Measurements from ENCODE around the gene KBTBD2. TPM values are rescaled to one million over a fixed set of nuclear protein-coding genes. Genes with fewer than 3 reads are reported as not detected.
A peak's percentile ranks its signal among the peaks of the same experiment; 100 is the strongest.

The KBTBD2 gene
- total RNA-seq, 1 donor, result 47.0 TPM

DNA sequence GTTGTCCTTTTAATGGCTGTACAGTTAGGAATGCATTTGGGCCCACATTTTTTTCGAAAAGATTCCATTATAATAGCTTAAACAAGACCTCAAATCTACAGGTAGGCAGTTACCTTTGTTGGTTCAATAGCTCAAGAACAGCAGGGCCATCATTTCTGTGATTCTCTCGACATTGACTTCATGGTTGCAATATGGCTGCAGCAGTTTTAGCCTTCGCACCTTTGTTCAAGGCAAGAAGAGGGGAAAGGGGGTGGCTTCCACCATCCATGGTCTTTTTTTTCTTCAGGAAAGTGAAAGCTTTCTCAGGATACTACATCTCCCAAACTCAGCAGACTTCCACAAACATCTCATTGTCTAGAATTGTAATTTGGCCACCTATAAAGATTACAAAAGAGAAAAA is 2.2 kb upstream of the KBTBD2 start:
- peaks cover 19% of the 10 kb centered on the region for H3K4me1 ChIP-seq (ENCODE audit: insufficient read depth, low read length)
- H3K9me3 ChIP-seq (ENCODE audit: low read depth, low read length), result no peaks in the 10 kb centered on the region
- H2AFZ ChIP-seq (ENCODE audit: low read length), result no peak overlapping the region
- no peak overlapping the region for H3K4me3 ChIP-seq (ENCODE audit: insufficient read depth, low read length)
- TF ChIP-seq, protein P1, sequence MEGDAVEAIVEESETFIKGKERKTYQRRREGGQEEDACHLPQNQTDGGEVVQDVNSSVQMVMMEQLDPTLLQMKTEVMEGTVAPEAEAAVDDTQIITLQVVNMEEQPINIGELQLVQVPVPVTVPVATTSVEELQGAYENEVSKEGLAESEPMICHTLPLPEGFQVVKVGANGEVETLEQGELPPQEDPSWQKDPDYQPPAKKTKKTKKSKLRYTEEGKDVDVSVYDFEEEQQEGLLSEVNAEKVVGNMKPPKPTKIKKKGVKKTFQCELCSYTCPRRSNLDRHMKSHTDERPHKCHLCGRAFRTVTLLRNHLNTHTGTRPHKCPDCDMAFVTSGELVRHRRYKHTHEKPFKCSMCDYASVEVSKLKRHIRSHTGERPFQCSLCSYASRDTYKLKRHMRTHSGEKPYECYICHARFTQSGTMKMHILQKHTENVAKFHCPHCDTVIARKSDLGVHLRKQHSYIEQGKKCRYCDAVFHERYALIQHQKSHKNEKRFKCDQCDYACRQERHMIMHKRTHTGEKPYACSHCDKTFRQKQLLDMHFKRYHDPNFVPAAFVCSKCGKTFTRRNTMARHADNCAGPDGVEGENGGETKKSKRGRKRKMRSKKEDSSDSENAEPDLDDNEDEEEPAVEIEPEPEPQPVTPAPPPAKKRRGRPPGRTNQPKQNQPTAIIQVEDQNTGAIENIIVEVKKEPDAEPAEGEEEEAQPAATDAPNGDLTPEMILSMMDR (IDR thresholded peaks at IDR 0.05; ENCODE audit: extremely low read depth, low read depth, low read length), result no peak
- no peak overlapping the region for H3K4me2 ChIP-seq (ENCODE audit: insufficient read depth, low read length)
- peaks cover 8% of the 10 kb centered on the region for H4K20me1 ChIP-seq (ENCODE audit: insufficient read depth, low read length)
- H3K36me3 ChIP-seq (ENCODE audit: insufficient read depth, low read length), result no peaks in the 10 kb centered on the region
- peaks cover 2% of the 10 kb centered on the region for H3K27me3 ChIP-seq (ENCODE audit: insufficient read depth, low read length)
- no peak for DNase-seq (ENCODE audit: insufficient read length, low spot score, missing footprints)
- H3K79me2 ChIP-seq (ENCODE audit: insufficient read depth, low read length), result peaks cover 23% of the 10 kb centered on the region
- no peak overlapping the region for H3K27ac ChIP-seq (ENCODE audit: low read depth, low read length)

DNA sequence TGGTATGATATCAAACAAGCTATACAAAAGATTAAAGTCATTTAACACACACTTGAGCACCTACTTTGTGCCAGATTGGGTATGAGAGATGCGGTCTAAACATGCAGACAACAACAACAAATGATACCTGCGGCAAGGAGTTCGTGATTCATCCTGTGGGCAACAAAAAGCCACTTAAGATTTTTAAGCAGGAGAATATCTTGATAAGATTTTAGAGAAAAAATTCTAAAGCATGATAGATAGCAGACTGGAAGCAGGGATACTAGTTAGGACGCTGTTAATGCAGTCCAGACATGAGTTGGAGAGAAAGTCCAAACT is 1.6 kb upstream of the KBTBD2 start:
- TF ChIP-seq, protein P1 (IDR thresholded peaks at IDR 0.05; ENCODE audit: extremely low read depth, low read depth, low read length), result no peak
- peak overlapping the region; percentile 95 for H3K4me2 ChIP-seq (ENCODE audit: insufficient read depth, low read length)
- H3K4me1 ChIP-seq (ENCODE audit: insufficient read depth, low read length), result peaks cover 19% of the 10 kb centered on the region
- peak overlapping the region; percentile 95 for H2AFZ ChIP-seq (ENCODE audit: low read length)
- peaks cover 2% of the 10 kb centered on the region for H3K27me3 ChIP-seq (ENCODE audit: insufficient read depth, low read length)
- peaks cover 28% of the 10 kb centered on the region for H3K79me2 ChIP-seq (ENCODE audit: insufficient read depth, low read length)
- no peak for DNase-seq (ENCODE audit: insufficient read length, low spot score, missing footprints)
- H3K36me3 ChIP-seq (ENCODE audit: insufficient read depth, low read length), result no peaks in the 10 kb centered on the region
- peak overlapping the region; percentile 78 for H3K4me3 ChIP-seq (ENCODE audit: insufficient read depth, low read length)
- peak overlapping the region; percentile 89 for H3K27ac ChIP-seq (ENCODE audit: low read depth, low read length)
- H3K9me3 ChIP-seq (ENCODE audit: low read depth, low read length), result no peaks in the 10 kb centered on the region
- peaks cover 9% of the 10 kb centered on the region for H4K20me1 ChIP-seq (ENCODE audit: insufficient read depth, low read length)

DNA sequence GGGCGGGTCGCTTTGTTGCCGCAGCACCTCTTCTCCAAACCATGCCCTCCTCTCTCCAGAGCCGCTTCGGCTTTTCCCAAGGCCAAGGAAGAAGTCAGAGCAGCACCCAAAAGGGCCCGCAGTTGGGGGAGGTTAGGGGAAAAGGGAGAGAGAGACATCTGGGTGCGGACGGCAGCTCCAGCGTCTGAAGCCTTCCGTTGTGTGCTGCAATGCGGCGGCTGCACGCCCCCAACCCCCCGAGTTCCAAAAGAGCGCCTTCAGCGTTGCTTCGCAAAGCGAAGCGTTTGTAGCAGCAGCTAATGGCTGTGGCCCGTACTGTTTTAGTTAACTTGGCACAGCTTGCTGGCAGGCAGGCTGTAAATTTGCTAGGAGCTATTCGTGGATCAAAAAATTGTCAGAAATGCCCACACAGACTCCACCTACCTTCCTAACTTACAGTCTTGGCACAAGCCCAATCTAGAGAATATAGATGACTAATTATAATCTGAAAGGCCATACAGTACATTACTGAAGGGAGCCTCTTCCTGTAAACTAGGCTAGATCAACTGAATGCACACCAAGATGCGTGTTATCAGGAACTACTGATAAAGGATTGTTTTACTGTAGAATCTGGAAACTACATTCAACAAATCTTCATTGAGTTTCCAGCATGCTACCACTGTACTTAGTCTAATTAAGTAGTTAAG is 1.1 kb upstream of the KBTBD2 start:
- Histone ChIP-seq H3K27ac (ENCODE audit: low read depth, low read length) (peak overlapping the region; percentile 89), H3K36me3 (ENCODE audit: insufficient read depth, low read length) (no peaks in the 10 kb centered on the region), H2AFZ (ENCODE audit: low read length) (peak overlapping the region; percentile 95), H3K27me3 (ENCODE audit: insufficient read depth, low read length) (peaks cover 2% of the 10 kb centered on the region), H3K4me2 (ENCODE audit: insufficient read depth, low read length) (peak overlapping the region; percentile 95), H3K4me3 (ENCODE audit: insufficient read depth, low read length) (peak overlapping the region; percentile 78), H3K9me3 (ENCODE audit: low read depth, low read length) (no peaks in the 10 kb centered on the region), H3K4me1 (ENCODE audit: insufficient read depth, low read length) (peaks cover 21% of the 10 kb centered on the region), H4K20me1 (ENCODE audit: insufficient read depth, low read length) (peaks cover 13% of the 10 kb centered on the region), H3K79me2 (ENCODE audit: insufficient read depth, low read length) (peaks cover 33% of the 10 kb centered on the region)
- peak; percentile 78 for DNase-seq (ENCODE audit: insufficient read length, low spot score, missing footprints)
- TF ChIP-seq, protein P1 (IDR thresholded peaks at IDR 0.05; ENCODE audit: extremely low read depth, low read depth, low read length), result no peak

DNA sequence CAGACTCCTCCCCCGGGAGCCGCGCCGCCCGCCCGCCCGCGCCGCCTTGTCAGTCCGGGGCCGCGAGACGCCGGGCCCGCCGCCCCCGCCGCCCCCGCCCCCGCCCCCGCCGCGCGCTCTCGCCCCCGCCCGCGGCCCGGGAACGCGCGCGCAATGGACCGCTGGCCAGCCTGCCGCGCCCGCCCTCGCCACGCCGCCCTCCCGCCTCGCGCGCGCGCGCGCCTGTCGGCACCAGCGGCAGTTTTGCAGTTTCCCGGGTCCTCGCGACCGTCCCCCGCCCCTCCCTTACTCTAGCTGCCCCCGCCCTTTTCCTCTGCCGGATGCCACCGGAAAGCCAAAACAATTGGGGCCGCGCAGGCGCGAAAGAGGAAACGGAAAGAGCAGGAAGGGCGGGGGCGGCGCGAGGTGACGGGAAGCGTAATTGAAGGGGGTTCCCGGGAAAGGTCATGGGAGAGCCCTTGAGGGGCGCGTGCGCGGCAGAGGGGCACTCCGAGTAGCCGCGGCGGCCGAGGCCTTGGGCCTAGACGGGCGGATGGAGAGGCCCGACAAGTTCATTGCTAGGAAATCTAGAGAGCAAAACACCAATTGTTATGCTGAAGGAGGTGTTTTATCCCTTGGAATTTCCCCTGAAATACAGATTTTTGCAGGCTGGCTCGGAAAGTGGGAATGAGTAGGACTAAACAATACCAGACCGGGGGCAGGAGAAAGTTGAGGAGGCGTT is 400 bp upstream of the KBTBD2 start:
- Histone ChIP-seq H3K36me3 (ENCODE audit: insufficient read depth, low read length) (no peaks in the 10 kb centered on the region), H3K4me2 (ENCODE audit: insufficient read depth, low read length) (peak overlapping the region; percentile 95), H3K79me2 (ENCODE audit: insufficient read depth, low read length) (peaks cover 40% of the 10 kb centered on the region), H3K4me1 (ENCODE audit: insufficient read depth, low read length) (peaks cover 25% of the 10 kb centered on the region), H3K4me3 (ENCODE audit: insufficient read depth, low read length) (peak overlapping the region; percentile 78), H4K20me1 (ENCODE audit: insufficient read depth, low read length) (peaks cover 16% of the 10 kb centered on the region), H3K27ac (ENCODE audit: low read depth, low read length) (peak overlapping the region; percentile 89), H3K27me3 (ENCODE audit: insufficient read depth, low read length) (peaks cover 2% of the 10 kb centered on the region), H3K9me3 (ENCODE audit: low read depth, low read length) (no peaks in the 10 kb centered on the region), H2AFZ (ENCODE audit: low read length) (peak overlapping the region; percentile 95)
- TF ChIP-seq, protein P1 (IDR thresholded peaks at IDR 0.05; ENCODE audit: extremely low read depth, low read depth, low read length), result no peak
- peak; percentile 97 for DNase-seq (ENCODE audit: insufficient read length, low spot score, missing footprints)
